ENCODE data around the gene ATP9B. TPM values are rescaled to one million over a fixed set of nuclear protein-coding genes. Genes with fewer than 3 reads are reported as not detected.

The ATP9B gene
- total RNA-seq, 1 donor from 2014 or later, result 33.2 TPM

DNA sequence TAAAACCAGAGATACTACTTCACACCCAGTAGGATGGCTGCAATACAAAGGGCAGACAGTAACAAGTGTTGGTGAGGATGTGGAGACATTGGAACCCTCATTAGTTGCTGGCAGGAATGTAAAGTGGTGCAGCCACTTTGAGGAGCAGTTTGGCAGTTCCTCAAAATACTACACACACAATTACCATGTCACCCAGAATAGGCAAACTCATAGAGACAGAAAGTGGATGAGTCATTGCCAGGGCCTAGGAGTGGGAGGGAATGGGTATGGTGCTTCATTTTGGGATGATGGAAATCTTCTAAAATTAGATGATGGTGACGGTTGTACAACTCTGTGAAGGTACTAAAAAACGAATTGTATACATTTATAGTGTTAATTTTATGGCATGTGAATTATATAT lies 54.8 kb downstream of the ATP9B start:
- no peaks in the 10 kb centered on the region for H3K79me2 ChIP-seq (ENCODE audit: low read depth)
- H3K27ac Mint-ChIP-seq, result no peak overlapping the region
- no peaks in the 10 kb centered on the region for H3K4me1 Mint-ChIP-seq
- H3K4me1 ChIP-seq, result no peaks in the 10 kb centered on the region
- peaks cover 33% of the 10 kb centered on the region for H3K36me3 Mint-ChIP-seq
- no peak overlapping the region for H3K4me3 Mint-ChIP-seq
- H3K4me2 ChIP-seq, result no peak overlapping the region
- H2AFZ ChIP-seq (replicated peaks), result no peak overlapping the region
- no peaks in the 10 kb centered on the region for H4K20me1 ChIP-seq (ENCODE audit: low read depth)
- H3K9ac ChIP-seq, result no peak overlapping the region
- peaks cover 11% of the 10 kb centered on the region for H3K36me3 ChIP-seq
- no peaks in the 10 kb centered on the region for H3K9me3 ChIP-seq (ENCODE audit: low read depth)
- H3K27ac ChIP-seq, result no peak overlapping the region
- no peaks in the 10 kb centered on the region for H3K27me3 ChIP-seq
- no peaks in the 10 kb centered on the region for H3K9me3 Mint-ChIP-seq
- H3K4me3 ChIP-seq, result no peak overlapping the region
- no peaks in the 10 kb centered on the region for H3K27me3 Mint-ChIP-seq (ENCODE audit: insufficient read depth, low read depth)
- TF ChIP-seq EZH2 (IDR thresholded peaks at IDR 0.05) (no peak), EZH2phosphoT487 (IDR thresholded peaks at IDR 0.05) (no peak), CTCF (IDR thresholded peaks at IDR 0.05) (no peak)
- no peak for DNase-seq (ENCODE audit: low spot score)
- no peaks in the 10 kb centered on the region for H3F3A ChIP-seq (ENCODE audit: low read depth)

DNA sequence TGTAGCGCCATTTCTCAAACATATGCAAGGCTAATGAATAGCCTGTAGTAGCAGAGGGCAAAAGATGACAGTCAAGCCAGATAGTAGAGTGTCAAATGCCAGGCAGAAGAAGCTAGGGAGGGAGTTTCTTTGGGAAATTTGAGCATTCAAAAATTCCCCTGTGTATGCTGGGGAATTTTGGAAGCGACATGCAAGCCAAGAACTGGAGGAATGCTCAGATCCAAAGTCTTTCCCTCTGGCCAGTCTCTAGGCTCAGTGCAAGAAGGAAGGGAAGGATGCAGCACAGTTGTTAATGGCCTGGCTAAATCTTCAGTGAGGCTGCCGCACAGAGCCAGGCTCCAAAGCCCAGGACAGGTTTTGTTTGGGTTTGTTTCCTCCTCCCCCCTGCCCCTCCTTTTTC lies 59.9 kb downstream of the ATP9B start:
- Histone ChIP-seq H3F3A (ENCODE audit: low read depth) (no peaks in the 10 kb centered on the region), H3K9me3 (ENCODE audit: low read depth) (no peaks in the 10 kb centered on the region), H3K27me3 (no peaks in the 10 kb centered on the region), H4K20me1 (ENCODE audit: low read depth) (no peaks in the 10 kb centered on the region), H3K4me1 (no peaks in the 10 kb centered on the region), H3K79me2 (ENCODE audit: low read depth) (no peaks in the 10 kb centered on the region), H3K4me2 (no peak overlapping the region), H2AFZ (replicated peaks) (no peak overlapping the region), H3K27ac (no peak overlapping the region), H3K4me3 (no peak overlapping the region), H3K36me3 (peaks cover 11% of the 10 kb centered on the region), H3K9ac (no peak overlapping the region)
- TF ChIP-seq CTCF (IDR thresholded peaks at IDR 0.05) (no peak), EZH2phosphoT487 (IDR thresholded peaks at IDR 0.05) (no peak), EZH2 (IDR thresholded peaks at IDR 0.05) (no peak)
- H3K27ac Mint-ChIP-seq, result no peak overlapping the region
- H3K9me3 Mint-ChIP-seq, result no peaks in the 10 kb centered on the region
- H3K4me3 Mint-ChIP-seq, result no peak overlapping the region
- peaks cover 21% of the 10 kb centered on the region for H3K36me3 Mint-ChIP-seq
- H3K27me3 Mint-ChIP-seq (ENCODE audit: insufficient read depth, low read depth), result no peaks in the 10 kb centered on the region
- H3K4me1 Mint-ChIP-seq, result no peaks in the 10 kb centered on the region
- DNase-seq (ENCODE audit: low spot score), result no peak

GRCh38 chr18:79133724-79134123 lies 64.5 kb downstream of the ATP9B start:
- H3K9me3 Mint-ChIP-seq, result no peaks in the 10 kb centered on the region
- no peaks in the 10 kb centered on the region for H3K27me3 Mint-ChIP-seq (ENCODE audit: insufficient read depth, low read depth)
- H3K4me2 ChIP-seq, result no peak overlapping the region
- no peak overlapping the region for H3K4me3 Mint-ChIP-seq
- TF ChIP-seq EZH2phosphoT487 (IDR thresholded peaks at IDR 0.05) (no peak), CTCF (IDR thresholded peaks at IDR 0.05) (no peak), EZH2 (IDR thresholded peaks at IDR 0.05) (no peak)
- H4K20me1 ChIP-seq (ENCODE audit: low read depth), result no peaks in the 10 kb centered on the region
- H2AFZ ChIP-seq (replicated peaks), result no peak overlapping the region
- DNase-seq (ENCODE audit: low spot score), result no peak
- no peak overlapping the region for H3K27ac ChIP-seq
- no peak overlapping the region for H3K4me3 ChIP-seq
- H3K36me3 ChIP-seq, result no peaks in the 10 kb centered on the region
- H3K79me2 ChIP-seq (ENCODE audit: low read depth), result no peaks in the 10 kb centered on the region
- no peaks in the 10 kb centered on the region for H3F3A ChIP-seq (ENCODE audit: low read depth)
- H3K27ac Mint-ChIP-seq, result no peak overlapping the region
- H3K4me1 Mint-ChIP-seq, result no peaks in the 10 kb centered on the region
- no peak overlapping the region for H3K9ac ChIP-seq
- no peaks in the 10 kb centered on the region for H3K9me3 ChIP-seq (ENCODE audit: low read depth)
- no peaks in the 10 kb centered on the region for H3K4me1 ChIP-seq
- no peaks in the 10 kb centered on the region for H3K27me3 ChIP-seq
- peaks cover 15% of the 10 kb centered on the region for H3K36me3 Mint-ChIP-seq
